Measurements from ENCODE around the gene CGRRF1. TPM values are rescaled to one million over a fixed set of nuclear protein-coding genes. Genes with fewer than 3 reads are reported as not detected.

CGRRF1 gene
- total and polyA plus RNA-seq, 2 of the 13 experiments (the other 11 are each of a cell fraction or from before 2014, with no cell fraction given) = 16.8 to 18.2 TPM

DNA sequence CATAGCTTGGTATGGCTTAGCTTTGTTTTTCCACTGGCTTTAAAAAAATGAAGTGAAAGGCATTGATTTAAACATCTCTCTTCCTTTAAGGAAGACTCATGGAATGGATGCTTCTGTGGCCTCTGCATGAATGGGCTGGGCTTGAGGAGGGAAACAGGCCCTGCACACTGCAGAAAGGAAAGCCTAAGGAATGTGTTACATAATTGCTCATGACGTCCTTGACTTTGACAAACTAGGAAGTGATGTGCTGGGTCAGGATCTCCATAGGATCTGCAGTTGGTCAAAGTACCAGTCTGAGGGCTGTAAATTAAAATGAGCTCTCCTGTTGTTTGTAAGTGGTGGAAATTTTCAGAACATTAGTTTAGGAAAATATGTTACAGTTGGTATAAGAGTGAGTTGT, 69.9 kb downstream of the CGRRF1 start:
- DNase-seq (ENCODE audit: low spot score) (no peak), ATAC-seq (no peak), FAIRE-seq (peak; percentile 23)
- H3K4me2 ChIP-seq (ENCODE audit: low read depth, low read length) = no peak overlapping the region
- no peak overlapping the region for H3K4me3 ChIP-seq (replicated peaks in 1 of 3; ENCODE audit: insufficient read depth in 1 of 3, low read depth in 2 of 3, low read length in 3 of 3)
- WGBS (ENCODE audit: low lambda C conversion rate) = 17% methylated on average over 1 of the region's 1 CpG
- BruUV-seq (replicated peaks) = no TSS peak
- no peak overlapping the region for H3K27ac ChIP-seq (ENCODE audit: extremely low read length, insufficient read depth, low read length)
- peaks cover 68% of the 10 kb centered on the region for H3K4me1 ChIP-seq (ENCODE audit: insufficient read depth, low read length)
- no peak overlapping the region for H2AFZ ChIP-seq (ENCODE audit: low read length)
- peaks cover 57% of the 10 kb centered on the region for H4K20me1 ChIP-seq (ENCODE audit: insufficient read depth, low read length)
- H3K79me2 ChIP-seq (ENCODE audit: insufficient read depth, low read length) = peaks cover 91% of the 10 kb centered on the region
- no peaks in the 10 kb centered on the region for H3K9me3 ChIP-seq (ENCODE audit: low read length)
- no peaks in the 10 kb centered on the region for H3K27me3 ChIP-seq (ENCODE audit: control insufficient read depth in 1 of 2, insufficient read depth in 2 of 2, low read length in 2 of 2)
- H3K9ac ChIP-seq (ENCODE audit: insufficient read depth, low read depth, low read length) = no peak overlapping the region
- CTCF ChIA-PET (ENCODE audit: low intra/inter-chr PET ratio, low total read pairs) = no interaction called here
- POLR2A ChIA-PET = interaction anchor here (0.9 to 2.1 kb wide), 2 partner anchors 14 to 15 kb away, joined by 3 to 4 read pairs; no protein-coding TSS in a partner anchor
- in situ Hi-C loops (cut with HindIII; ENCODE audit: extremely low pct_ligation_motif_present, low pct_unique_long_range_greater_than_20kb) = no loop called here
- intact Hi-C loops (cut with micrococcal nuclease; ENCODE audit: unreplicated experiment) = no loop called here
- H3K36me3 ChIP-seq (replicated peaks in 1 of 2; ENCODE audit: control insufficient read depth in 1 of 2, insufficient read depth in 2 of 2, low read length in 2 of 2) = peaks cover 11 to 35% of the 10 kb centered on the region in 2 experiments; a peak in 4 of 5 replicates
- TF ChIP-seq ZNF136 (CRISPR knock-in tag; IDR thresholded peaks at IDR 0.05; ENCODE audit: low read depth) (no peak), FOXK1 (CRISPR knock-in tag; IDR thresholded peaks at IDR 0.05; ENCODE audit: borderline replicate concordance, low read depth) (no peak), RARA (CRISPR knock-in tag; IDR thresholded peaks at IDR 0.05) (0 out of 2 replicates have a peak, but pooled peaks have one; percentile 9), CREM (IDR thresholded peaks at IDR 0.05) (no peak), CREM (CRISPR knock-in tag; IDR thresholded peaks at IDR 0.05) (no peak), GFI1 (CRISPR knock-in tag; IDR thresholded peaks at IDR 0.05; ENCODE audit: borderline replicate concordance) (0 out of 2 replicates have a peak, but pooled peaks have one; percentile 32)
- TF ChIP-seq, protein P1, sequence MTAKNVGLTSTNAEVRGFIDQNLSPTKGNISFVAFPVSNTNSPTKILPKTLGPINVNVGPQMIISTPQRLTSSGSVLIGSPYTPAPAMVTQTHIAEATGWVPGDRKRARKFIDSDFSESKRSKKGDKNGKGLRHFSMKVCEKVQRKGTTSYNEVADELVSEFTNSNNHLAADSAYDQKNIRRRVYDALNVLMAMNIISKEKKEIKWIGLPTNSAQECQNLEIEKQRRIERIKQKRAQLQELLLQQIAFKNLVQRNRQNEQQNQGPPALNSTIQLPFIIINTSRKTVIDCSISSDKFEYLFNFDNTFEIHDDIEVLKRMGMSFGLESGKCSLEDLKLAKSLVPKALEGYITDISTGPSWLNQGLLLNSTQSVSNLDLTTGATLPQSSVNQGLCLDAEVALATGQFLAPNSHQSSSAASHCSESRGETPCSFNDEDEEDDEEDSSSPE (CRISPR knock-in tag; IDR thresholded peaks at IDR 0.05) = no peak

DNA sequence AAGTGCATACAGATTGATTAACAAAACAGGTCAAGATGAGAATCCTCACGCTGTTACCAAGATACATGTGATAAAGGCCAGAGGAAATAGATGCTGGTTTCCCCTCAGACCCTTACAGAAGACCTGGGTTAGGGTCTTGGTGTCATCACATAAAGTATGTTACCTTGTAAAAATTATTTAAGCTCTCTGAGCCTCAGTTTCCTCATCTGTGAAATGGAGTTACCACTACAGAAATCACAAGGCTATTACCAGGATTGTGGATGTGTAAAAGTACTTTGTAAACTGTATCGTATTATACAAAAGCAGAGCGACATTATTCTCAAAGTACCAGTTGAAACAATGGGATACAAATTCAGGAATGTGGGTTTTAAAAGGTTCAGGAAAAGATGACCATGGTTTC, 71.2 kb downstream of the CGRRF1 start:
- H3K36me3 ChIP-seq (replicated peaks in 1 of 2; ENCODE audit: control insufficient read depth in 1 of 2, insufficient read depth in 2 of 2, low read length in 2 of 2) = peaks cover 11 to 39% of the 10 kb centered on the region in 2 experiments; a peak in 4 of 5 replicates
- DNase-seq (ENCODE audit: low spot score) (no peak), ATAC-seq (no peak), FAIRE-seq (no peak)
- in situ Hi-C loops (cut with HindIII; ENCODE audit: extremely low pct_ligation_motif_present, low pct_unique_long_range_greater_than_20kb) = no loop called here
- H3K4me1 ChIP-seq (ENCODE audit: insufficient read depth, low read length) = peaks cover 55% of the 10 kb centered on the region
- intact Hi-C loops (cut with micrococcal nuclease; ENCODE audit: unreplicated experiment) = no loop called here
- H3K4me2 ChIP-seq (ENCODE audit: low read depth, low read length) = no peak overlapping the region
- H3K27ac ChIP-seq (ENCODE audit: extremely low read length, insufficient read depth, low read length) = no peak overlapping the region
- no peak overlapping the region for H3K4me3 ChIP-seq (replicated peaks in 1 of 3; ENCODE audit: insufficient read depth in 1 of 3, low read depth in 2 of 3, low read length in 3 of 3)
- CTCF ChIA-PET (ENCODE audit: low intra/inter-chr PET ratio, low total read pairs) = no interaction called here
- H3K79me2 ChIP-seq (ENCODE audit: insufficient read depth, low read length) = peaks cover 91% of the 10 kb centered on the region
- POLR2A ChIA-PET = interaction anchor here (2.1 kb wide), 1 partner anchor 15 kb away, joined by 4 read pairs; no protein-coding TSS in a partner anchor
- no peak overlapping the region for H2AFZ ChIP-seq (ENCODE audit: low read length)
- WGBS (ENCODE audit: low lambda C conversion rate) = 95% methylated on average over 3 of the region's 3 CpGs
- BruUV-seq (replicated peaks) = no TSS peak
- H4K20me1 ChIP-seq (ENCODE audit: insufficient read depth, low read length) = peaks cover 52% of the 10 kb centered on the region
- H3K9ac ChIP-seq (ENCODE audit: insufficient read depth, low read depth, low read length) = no peak overlapping the region
- H3K9me3 ChIP-seq (ENCODE audit: low read length) = no peaks in the 10 kb centered on the region
- no peaks in the 10 kb centered on the region for H3K27me3 ChIP-seq (ENCODE audit: control insufficient read depth in 1 of 2, insufficient read depth in 2 of 2, low read length in 2 of 2)
- TF ChIP-seq ZNF629 (CRISPR knock-in tag; conservative IDR thresholded peaks at IDR 0.05) = peak; percentile 67
- no peak for TF ChIP-seq XBP1 (CRISPR knock-in tag; IDR thresholded peaks at IDR 0.05)
- TF ChIP-seq, protein P2, sequence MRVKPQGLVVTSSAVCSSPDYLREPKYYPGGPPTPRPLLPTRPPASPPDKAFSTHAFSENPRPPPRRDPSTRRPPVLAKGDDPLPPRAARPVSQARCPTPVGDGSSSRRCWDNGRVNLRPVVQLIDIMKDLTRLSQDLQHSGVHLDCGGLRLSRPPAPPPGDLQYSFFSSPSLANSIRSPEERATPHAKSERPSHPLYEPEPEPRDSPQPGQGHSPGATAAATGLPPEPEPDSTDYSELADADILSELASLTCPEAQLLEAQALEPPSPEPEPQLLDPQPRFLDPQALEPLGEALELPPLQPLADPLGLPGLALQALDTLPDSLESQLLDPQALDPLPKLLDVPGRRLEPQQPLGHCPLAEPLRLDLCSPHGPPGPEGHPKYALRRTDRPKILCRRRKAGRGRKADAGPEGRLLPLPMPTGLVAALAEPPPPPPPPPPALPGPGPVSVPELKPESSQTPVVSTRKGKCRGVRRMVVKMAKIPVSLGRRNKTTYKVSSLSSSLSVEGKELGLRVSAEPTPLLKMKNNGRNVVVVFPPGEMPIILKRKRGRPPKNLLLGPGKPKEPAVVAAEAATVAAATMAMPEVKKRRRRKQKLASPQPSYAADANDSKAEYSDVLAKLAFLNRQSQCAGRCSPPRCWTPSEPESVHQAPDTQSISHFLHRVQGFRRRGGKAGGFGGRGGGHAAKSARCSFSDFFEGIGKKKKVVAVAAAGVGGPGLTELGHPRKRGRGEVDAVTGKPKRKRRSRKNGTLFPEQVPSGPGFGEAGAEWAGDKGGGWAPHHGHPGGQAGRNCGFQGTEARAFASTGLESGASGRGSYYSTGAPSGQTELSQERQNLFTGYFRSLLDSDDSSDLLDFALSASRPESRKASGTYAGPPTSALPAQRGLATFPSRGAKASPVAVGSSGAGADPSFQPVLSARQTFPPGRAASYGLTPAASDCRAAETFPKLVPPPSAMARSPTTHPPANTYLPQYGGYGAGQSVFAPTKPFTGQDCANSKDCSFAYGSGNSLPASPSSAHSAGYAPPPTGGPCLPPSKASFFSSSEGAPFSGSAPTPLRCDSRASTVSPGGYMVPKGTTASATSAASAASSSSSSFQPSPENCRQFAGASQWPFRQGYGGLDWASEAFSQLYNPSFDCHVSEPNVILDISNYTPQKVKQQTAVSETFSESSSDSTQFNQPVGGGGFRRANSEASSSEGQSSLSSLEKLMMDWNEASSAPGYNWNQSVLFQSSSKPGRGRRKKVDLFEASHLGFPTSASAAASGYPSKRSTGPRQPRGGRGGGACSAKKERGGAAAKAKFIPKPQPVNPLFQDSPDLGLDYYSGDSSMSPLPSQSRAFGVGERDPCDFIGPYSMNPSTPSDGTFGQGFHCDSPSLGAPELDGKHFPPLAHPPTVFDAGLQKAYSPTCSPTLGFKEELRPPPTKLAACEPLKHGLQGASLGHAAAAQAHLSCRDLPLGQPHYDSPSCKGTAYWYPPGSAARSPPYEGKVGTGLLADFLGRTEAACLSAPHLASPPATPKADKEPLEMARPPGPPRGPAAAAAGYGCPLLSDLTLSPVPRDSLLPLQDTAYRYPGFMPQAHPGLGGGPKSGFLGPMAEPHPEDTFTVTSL (CRISPR knock-in tag; IDR thresholded peaks at IDR 0.05; ENCODE audit: borderline replicate concordance) = no peak
- no peak for TF ChIP-seq SMYD3 (CRISPR knock-in tag; IDR thresholded peaks at IDR 0.05)
- no peak for TF ChIP-seq ZNF772 (CRISPR knock-in tag; IDR thresholded peaks at IDR 0.05)
- TF ChIP-seq CREM (IDR thresholded peaks at IDR 0.05) = no peak
- TF ChIP-seq CREM (CRISPR knock-in tag; IDR thresholded peaks at IDR 0.05) = no peak

Data from HepG2 (cell line).